Prostate gland (tissue), 2 donors: Measurements from ENCODE around the gene HIVEP3. TPM values are rescaled to one million over a fixed set of nuclear protein-coding genes. Genes with fewer than 3 reads are reported as not detected.

Source experiments
- DNase-seq: peaks from one replicate; pipeline ENCODE4 v3.0.0-alpha.2; 2019; ENCODE audit warnings: low spot score
- H3K27ac ChIP-seq, 2 donors: fragments of 200-600 bp; sonication (generic); 2 replicates each; pipeline ENCODE4 v1.5.1; 2017 to 2019
- H3K27me3 ChIP-seq: fragments of 200-600 bp; sonication (generic); replicated peaks from 2 replicates; pipeline ENCODE4 v1.5.1; 2019; ENCODE audit not compliant: insufficient read depth
- H3K36me3 ChIP-seq, 2 donors: fragments of 200-600 bp; sonication (generic); 1 replicate in 1 of 2; 2 replicates in 1 of 2; pipeline versions ENCODE4 v1.5.1 to v1.8.1; 2017 to 2019
- H3K4me1 ChIP-seq: fragments of 200-600 bp; sonication (generic); replicated peaks from 2 replicates; pipeline ENCODE4 v1.5.1; 2019
- H3K4me3 ChIP-seq, 2 donors: fragments of 200-600 bp; sonication (generic); 2 replicates each; pipeline ENCODE4 v1.5.1; 2017 to 2019
- H3K9me3 ChIP-seq: fragments of 200-600 bp; sonication (generic); 2 replicates; pipeline ENCODE4 v1.5.1; 2017
- CTCF ChIP-seq, 4 experiments: fragments of 200-600 bp in 2 of 4; fragments of 450-650 bp in 2 of 4; sonication (generic) in 2 of 4; IDR thresholded peaks; 1 replicate in 3 of 4; 2 replicates in 1 of 4; pipeline ENCODE4 v1.5.1; 2016 to 2019; ENCODE audit warnings: antibody characterized with exemption in 4 of 4, mild to moderate bottlenecking in 2 of 4, moderate library complexity in 2 of 4
- POLR2A ChIP-seq: fragments of 450-650 bp; IDR thresholded peaks from one replicate; pipeline ENCODE4 v1.6.1; 2016; ENCODE audit warnings: antibody characterized with exemption, mild to moderate bottlenecking
- POLR2AphosphoS5 ChIP-seq: sonication (generic); formaldehyde crosslinking; IDR thresholded peaks from one replicate; pipeline ENCODE4 v1.6.1; 2017; ENCODE audit warnings: antibody characterized with exemption
- WGBS: methylation state at CpG from one replicate; pipeline ENCODE4 v1.1.5; 2018; 5-methylcytosine and 5-hydroxymethylcytosine counted together
- intact Hi-C: fragments of 100-400 bp; cut with DNase I; formaldehyde crosslinking; loops from one replicate; pipeline ENCODE4 v1.14.2; 2022
- total RNA-seq, 2 donors: library from RNA; depleted of rRNA; stranded (reverse); fragments of >200 nt; gene quantifications; one replicate each; pipeline ENCODE4 v1.1.0, GENCODE V29; 2016

Gene HIVEP3
- total RNA-seq, 2 donors from 2014 or later = 9.3 to 11.2 TPM

GRCh38 chr1:41876576-41877445, 41.9 kb downstream of the HIVEP3 start:
- H3K4me1 ChIP-seq = no peaks in the 10 kb centered on the region
- H3K9me3 ChIP-seq = no peaks in the 10 kb centered on the region
- H3K27me3 ChIP-seq = no peaks in the 10 kb centered on the region
- TF ChIP-seq POLR2A (no peak), CTCF (IDR thresholded peaks at IDR 0.05) (no peak), POLR2AphosphoS5 (no peak)
- 44% methylated on average over 3 of the region's 3 CpGs for WGBS
- no peaks in the 10 kb centered on the region for H3K36me3 ChIP-seq
- DNase-seq = no peak
- intact Hi-C loops = no loop called here
- no peak overlapping the region for H3K4me3 ChIP-seq
- no peak overlapping the region for H3K27ac ChIP-seq

- 57% methylated on average over 3 of the region's 3 CpGs for WGBS
- no peak for DNase-seq
- H3K4me3 ChIP-seq = no peak overlapping the region
- no peaks in the 10 kb centered on the region for H3K4me1 ChIP-seq
- H3K27ac ChIP-seq = no peak overlapping the region
- no peaks in the 10 kb centered on the region for H3K9me3 ChIP-seq
- no peaks in the 10 kb centered on the region for H3K36me3 ChIP-seq
- intact Hi-C loops = no loop called here
- TF ChIP-seq POLR2AphosphoS5 (no peak), POLR2A (no peak), CTCF (IDR thresholded peaks at IDR 0.05) (no peak)
- H3K27me3 ChIP-seq = no peaks in the 10 kb centered on the region
Measured at GRCh38 chr1:41875487-41875886, 43.2 kb downstream of the HIVEP3 start.

- DNase-seq = no peak
- Histone ChIP-seq H3K27me3 (no peaks in the 10 kb centered on the region), H3K36me3 (no peaks in the 10 kb centered on the region), H3K9me3 (no peaks in the 10 kb centered on the region), H3K4me3 (no peak overlapping the region), H3K4me1 (no peaks in the 10 kb centered on the region), H3K27ac (no peak overlapping the region)
- intact Hi-C loops = no loop called here
- WGBS = 76% methylated on average over 7 of the region's 7 CpGs
- TF ChIP-seq POLR2A (no peak), POLR2AphosphoS5 (no peak), CTCF (IDR thresholded peaks at IDR 0.05) (no peak)
Measured at GRCh38 chr1:41874903-41875411, 43.8 kb downstream of the HIVEP3 start.

GRCh38 chr1:41874151-41874719, 44.5 kb downstream of the HIVEP3 start:
- no peak for DNase-seq
- intact Hi-C loops = no loop called here
- H3K9me3 ChIP-seq = no peaks in the 10 kb centered on the region
- WGBS = 76% methylated on average over 6 of the region's 6 CpGs
- no peaks in the 10 kb centered on the region for H3K36me3 ChIP-seq
- H3K4me3 ChIP-seq = no peak overlapping the region
- H3K27me3 ChIP-seq = no peaks in the 10 kb centered on the region
- H3K4me1 ChIP-seq = no peaks in the 10 kb centered on the region
- H3K27ac ChIP-seq = no peak overlapping the region
- TF ChIP-seq POLR2AphosphoS5 (no peak), CTCF (IDR thresholded peaks at IDR 0.05) (no peak), POLR2A (no peak)
